ENCODE measurements around the gene EVA1C.

GRCh38 chr21:32507342-32507919 is 94.9 kb downstream of the EVA1C start:
- TF ChIP-seq CTCF (IDR thresholded peaks at IDR 0.05) (no peak), POLR2A (IDR thresholded peaks at IDR 0.05) (no peak), POLR2AphosphoS5 (IDR thresholded peaks at IDR 0.05) (no peak)
